HepG2 (cell line): ENCODE measurements around the gene GPR176. TPM values are rescaled to one million over a fixed set of nuclear protein-coding genes. Genes with fewer than 3 reads are reported as not detected.
A peak's percentile ranks its signal among the peaks of the same experiment; 100 is the strongest.

Source experiments
- ATAC-seq: fragments of 200-7000 bp; cut with Tn5 transposase; 3 replicates; pipeline ENCODE4 v1.9.1; 2020; ENCODE audit warnings: mild to moderate bottlenecking, moderate library complexity
- BruUV-seq: library from RNA; stranded (reverse); fragments of 400-500 nt; replicated peaks from 2 replicates; lab custom pipeline; 2021; lab: Mats Ljungman, UMichigan
- CTCF ChIA-PET: fragments of 300-600 bp; formaldehyde crosslinking; extraction: SDS; loops from one replicate; lab custom pipeline; 2021; ENCODE audit warnings: low total read pairs, inconsistent platforms, low intra/inter-chr PET ratio; lab: Yijun Ruan, JAX
- POLR2A ChIA-PET: fragments of 350-600 bp; sonication (Branson Sonifier 250); formaldehyde crosslinking; loops from one replicate; lab custom pipeline; 2020; ENCODE audit warnings: antibody characterized with exemption, inconsistent platforms; lab: Yijun Ruan, JAX
- DNase-seq: peaks from one replicate; pipeline ENCODE4 v3.0.0-alpha.2; 2015; ENCODE audit warnings: low spot score
- FAIRE-seq: peaks from 3 replicates; lab custom pipeline; 2011; peaks lifted over from hg19 to GRCh38; lab: Jason Lieb, UNC
- H2AFZ ChIP-seq: one replicate; pipeline ENCODE4 v1.6.1; 2011; ENCODE audit warnings: low read length, inconsistent platforms
- H3K27ac ChIP-seq: fragments of 300-600 bp; 3 replicates; pipeline ENCODE4 v1.8.0; 2011; ENCODE audit warnings: mixed run types, mild to moderate bottlenecking, mixed read lengths, low read length, inconsistent platforms; ENCODE audit not compliant: insufficient read depth; ENCODE audit errors: extremely low read length
- H3K27me3 ChIP-seq, 2 experiments: fragments of 200-600 bp in 1 of 2; 2 replicates in 1 of 2; 3 replicates in 1 of 2; pipeline versions ENCODE4 v1.6.0 to v1.8.0; 2011; ENCODE audit warnings: low read length in 2 of 2, mild to moderate bottlenecking in 2 of 2, moderate library complexity in 2 of 2, inconsistent platforms in 1 of 2; ENCODE audit not compliant: insufficient read depth in 2 of 2, control insufficient read depth in 1 of 2
- H3K36me3 ChIP-seq, 2 experiments: fragments of 200-600 bp in 1 of 2; replicated peaks in 1 of 2; 2 replicates in 1 of 2; 3 replicates in 1 of 2; pipeline versions ENCODE4 v1.5.1 to v1.8.0; 2011; ENCODE audit warnings: low read length in 2 of 2, inconsistent platforms in 1 of 2; ENCODE audit not compliant: insufficient read depth in 2 of 2, control insufficient read depth in 1 of 2
- H3K4me1 ChIP-seq: 2 replicates; pipeline ENCODE4 v1.5.1; 2012; ENCODE audit warnings: low read length, inconsistent platforms; ENCODE audit not compliant: insufficient read depth
- H3K4me2 ChIP-seq: 2 replicates; pipeline ENCODE4 v1.6.0; 2011; ENCODE audit warnings: low read depth, low read length, inconsistent platforms
- H3K4me3 ChIP-seq, 3 experiments: fragments of 200-600 bp in 1 of 3; sonication (generic), shearing (Covaris generic) in 1 of 3; replicated peaks in 1 of 3; 2 replicates each; pipeline ENCODE4 v1.5.1; 2011 to 2016; ENCODE audit warnings: low read length in 3 of 3, inconsistent platforms in 2 of 3, low read depth in 2 of 3, mild to moderate bottlenecking in 2 of 3, control low read depth in 1 of 3, mixed read lengths in 1 of 3; ENCODE audit not compliant: insufficient read depth in 1 of 3
- H3K79me2 ChIP-seq: one replicate; pipeline ENCODE4 v1.6.1; 2011; ENCODE audit warnings: low read length, inconsistent platforms; ENCODE audit not compliant: insufficient read depth
- H3K9ac ChIP-seq: 2 replicates; pipeline ENCODE4 v1.6.0; 2011; ENCODE audit warnings: mild to moderate bottlenecking, low read depth, low read length, inconsistent platforms; ENCODE audit not compliant: insufficient read depth
- H3K9me3 ChIP-seq: 2 replicates; pipeline ENCODE4 v1.5.1; 2012; ENCODE audit warnings: mild to moderate bottlenecking, low read length
- H4K20me1 ChIP-seq: 2 replicates; pipeline ENCODE4 v1.6.0; 2011; ENCODE audit warnings: inconsistent platforms, mild to moderate bottlenecking, low read length, moderate library complexity; ENCODE audit not compliant: insufficient read depth
- HNRNPL ChIP-seq: fragments of 200-400 bp; formaldehyde crosslinking; IDR thresholded peaks from 2 replicates; pipeline ENCODE4 v1.6.1; 2017; ENCODE audit warnings: mild to moderate bottlenecking, low read depth, low read length
- JDP2 ChIP-seq: sonication (generic); formaldehyde crosslinking; IDR thresholded peaks from 2 replicates; pipeline ENCODE4 v1.8.1; 2022; ENCODE audit warnings: missing genetic modification reagents, borderline replicate concordance
- ZKSCAN1 ChIP-seq: fragments of 150-350 bp; IDR thresholded peaks from 2 replicates; pipeline ENCODE4 v1.6.1; 2014; ENCODE audit warnings: low read length
- ZNF407 ChIP-seq: sonication (generic); formaldehyde crosslinking; IDR thresholded peaks from one replicate; pipeline ENCODE4 v1.5.1; 2020; ENCODE audit warnings: mild to moderate bottlenecking, missing genetic modification reagents; ENCODE audit errors: not compliant biosample characterization
- ZNF558 ChIP-seq: sonication (generic); formaldehyde crosslinking; IDR thresholded peaks from 2 replicates; pipeline ENCODE4 v1.9.0; 2022; ENCODE audit warnings: mild to moderate bottlenecking, missing genetic modification reagents, borderline replicate concordance
- ZNF674 ChIP-seq: sonication (generic); formaldehyde crosslinking; IDR thresholded peaks from 2 replicates; pipeline ENCODE4 v1.5.0; 2020; ENCODE audit warnings: low read depth, mild to moderate bottlenecking, missing genetic modification reagents
- WGBS: methylation state at CpG from one replicate; pipeline ENCODE4 v1.1.6; 2017; ENCODE audit warnings: low lambda C conversion rate; 5-methylcytosine and 5-hydroxymethylcytosine counted together
- in situ Hi-C: cut with HindIII; loops from 2 replicates; pipeline ENCODE4 v1.10.0; 2017; ENCODE audit warnings: low pct_unique_long_range_greater_than_20kb; ENCODE audit not compliant: extremely low pct_ligation_motif_present
- intact Hi-C: fragments of 100-400 bp; cut with micrococcal nuclease; formaldehyde crosslinking; loops from one replicate; pipeline ENCODE4 v1.10.0; 2022; ENCODE audit not compliant: unreplicated experiment
- polyA plus RNA-seq, 8 experiments: library from polyadenylated mRNA; depleted of rRNA in 3 of 8; stranded (reverse) in 7 of 8; unstranded in 1 of 8; fragments of >200 nt; fragmentation: Illumina TruSeq in 4 of 8; extraction: Trizol in 4 of 8; gene quantifications; 2 replicates each; pipeline versions ENCODE4 v1.2.1 to v1.2.3, GENCODE V29; 2011 to 2016; ENCODE audit warnings: low read depth in 4 of 8, missing spikeins in 1 of 8, mixed read lengths in 1 of 8; ENCODE audit not compliant: insufficient read depth in 1 of 8
- total RNA-seq, 5 experiments: library from RNA; depleted of rRNA; stranded (reverse); fragments of >200 nt; fragmentation: Illumina TruSeq; extraction: Trizol; gene quantifications; 2 replicates each; pipeline ENCODE4 v1.2.3, GENCODE V29; 2016; ENCODE audit warnings: low read depth in 1 of 5
- TF ChIP-seq, protein P1 (sequence below): sonication (generic); formaldehyde crosslinking; IDR thresholded peaks from 2 replicates; pipeline ENCODE4 v1.9.0; 2021; ENCODE audit warnings: missing genetic modification reagents, mild to moderate bottlenecking, borderline replicate concordance

The GPR176 gene
- total and polyA plus RNA-seq, 2 of the 13 experiments (the other 11 are each of a cell fraction or from before 2014, with no cell fraction given) = 0.11 to 0.20 TPM

DNA sequence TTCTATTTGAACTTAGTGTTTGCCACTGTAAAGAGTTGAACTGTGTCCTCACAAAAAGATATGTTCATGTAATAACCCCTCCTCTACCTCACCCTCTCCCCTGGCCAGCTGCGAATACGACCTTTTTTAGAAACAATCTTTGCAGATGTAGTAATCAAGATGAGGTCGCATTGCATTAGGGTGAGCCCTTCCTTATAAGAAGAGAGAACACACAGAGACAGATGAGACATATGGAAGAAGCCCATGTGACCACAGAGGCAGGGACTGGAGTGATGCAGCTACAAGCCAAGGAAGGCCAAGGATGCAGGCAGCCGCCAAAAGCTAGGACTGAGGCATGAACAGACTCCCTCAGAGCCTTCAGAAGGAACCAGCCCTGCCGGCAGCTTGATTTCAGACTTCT lies 27.6 kb downstream of the GPR176 start:
- 0 out of 2 replicates have a peak overlapping the region, but pooled peaks have one; percentile 15 for H3K4me2 ChIP-seq
- no peak overlapping the region for H2AFZ ChIP-seq
- ATAC-seq (no peak), DNase-seq (peak; percentile 6), FAIRE-seq (no peak)
- H3K9ac ChIP-seq = no peak overlapping the region
- WGBS = 35% methylated on average over 5 of the region's 5 CpGs
- in situ Hi-C loops = no loop called here
- BruUV-seq = no TSS peak
- no peak overlapping the region for H3K27ac ChIP-seq
- no peak overlapping the region for H3K4me3 ChIP-seq
- H3K4me1 ChIP-seq = peaks cover 43% of the 10 kb centered on the region
- TF ChIP-seq JDP2 (CRISPR knock-in tag) (no peak), ZNF407 (no peak), ZNF558 (CRISPR knock-in tag) (no peak), HNRNPL (no peak), ZNF674 (CRISPR knock-in tag) (no peak), ZKSCAN1 (no peak)
- TF ChIP-seq, protein P1, sequence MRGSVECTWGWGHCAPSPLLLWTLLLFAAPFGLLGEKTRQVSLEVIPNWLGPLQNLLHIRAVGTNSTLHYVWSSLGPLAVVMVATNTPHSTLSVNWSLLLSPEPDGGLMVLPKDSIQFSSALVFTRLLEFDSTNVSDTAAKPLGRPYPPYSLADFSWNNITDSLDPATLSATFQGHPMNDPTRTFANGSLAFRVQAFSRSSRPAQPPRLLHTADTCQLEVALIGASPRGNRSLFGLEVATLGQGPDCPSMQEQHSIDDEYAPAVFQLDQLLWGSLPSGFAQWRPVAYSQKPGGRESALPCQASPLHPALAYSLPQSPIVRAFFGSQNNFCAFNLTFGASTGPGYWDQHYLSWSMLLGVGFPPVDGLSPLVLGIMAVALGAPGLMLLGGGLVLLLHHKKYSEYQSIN (CRISPR knock-in tag) = no peak
- no peaks in the 10 kb centered on the region for H4K20me1 ChIP-seq
- no peaks in the 10 kb centered on the region for H3K27me3 ChIP-seq
- no peaks in the 10 kb centered on the region for H3K79me2 ChIP-seq
- CTCF ChIA-PET = no interaction called here
- intact Hi-C loops = no loop called here
- POLR2A ChIA-PET = no interaction called here
- H3K36me3 ChIP-seq = no peaks in the 10 kb centered on the region
- no peaks in the 10 kb centered on the region for H3K9me3 ChIP-seq
